HEK293 (cell line): ENCODE measurements around the gene MTX2.

Source experiments
- CTCF ChIA-PET: fragments of 350-600 bp; formaldehyde crosslinking; extraction: SDS; loops from one replicate; lab custom pipeline; 2021; ENCODE audit warnings: antibody characterized with exemption; lab: Yijun Ruan, JAX
- POLR2A ChIA-PET: fragments of 300-600 bp; formaldehyde crosslinking; extraction: SDS; loops from one replicate; lab custom pipeline; 2020; ENCODE audit warnings: antibody characterized with exemption, inconsistent platforms; lab: Yijun Ruan, JAX
- H3K27ac ChIP-seq: fragments of 200-500 bp; sonication (Bioruptor generic); 2 replicates; pipeline ENCODE4 v1.5.1; 2014; ENCODE audit warnings: low read depth, low read length, control low read depth, inconsistent platforms; ENCODE audit errors: extremely low read depth
- H3K36me3 ChIP-seq, 2 experiments: fragments of 200-500 bp in 1 of 2; sonication (Bioruptor generic) in 1 of 2; 1 replicate in 1 of 2; 2 replicates in 1 of 2; pipeline ENCODE4 v1.5.1; 2014 to 2017; ENCODE audit warnings: inconsistent platforms in 2 of 2, low read length in 2 of 2; ENCODE audit not compliant: control insufficient read depth in 2 of 2, insufficient read depth in 1 of 2
- H3K4me1 ChIP-seq: fragments of 200-500 bp; sonication (Bioruptor generic); 2 replicates; pipeline ENCODE4 v1.5.1; 2014; ENCODE audit warnings: mild to moderate bottlenecking, low read length, inconsistent platforms; ENCODE audit not compliant: control insufficient read depth, insufficient read depth
- H3K4me3 ChIP-seq: 2 replicates; pipeline ENCODE4 v1.5.1; 2011; ENCODE audit warnings: low read depth, mild to moderate bottlenecking, control low read depth, low read length, moderate library complexity
- H3K9me3 ChIP-seq: fragments of 200-500 bp; sonication (Bioruptor generic); 2 replicates; pipeline ENCODE4 v1.5.1; 2014; ENCODE audit warnings: low read depth, low read length, inconsistent platforms; ENCODE audit not compliant: control insufficient read depth, insufficient read depth
- AEBP2 ChIP-seq: fragments of 450-650 bp; formaldehyde crosslinking; IDR thresholded peaks from 2 replicates; pipeline ENCODE4 v1.5.1; 2016; ENCODE audit warnings: missing biosample characterization, missing genetic modification characterization, borderline replicate concordance
- ELK4 ChIP-seq: IDR thresholded peaks from 2 replicates; pipeline ENCODE4 v1.6.1; 2011; ENCODE audit warnings: mild to moderate bottlenecking, low read depth, low read length, borderline replicate concordance
- GFI1B ChIP-seq: fragments of 450-650 bp; formaldehyde crosslinking; IDR thresholded peaks from 2 replicates; pipeline ENCODE4 v1.5.1; 2016; ENCODE audit warnings: missing biosample characterization, missing genetic modification characterization
- KLF10 ChIP-seq: fragments of 450-650 bp; IDR thresholded peaks from 2 replicates; pipeline ENCODE4 v1.5.1; 2018; ENCODE audit warnings: missing biosample characterization, mild to moderate bottlenecking, missing genetic modification characterization
- KLF7 ChIP-seq: fragments of 450-650 bp; formaldehyde crosslinking; IDR thresholded peaks from 2 replicates; pipeline ENCODE4 v1.5.1; 2016; ENCODE audit warnings: missing biosample characterization, missing genetic modification characterization, borderline replicate concordance
- MZF1 ChIP-seq: fragments of 450-650 bp; formaldehyde crosslinking; IDR thresholded peaks from 2 replicates; pipeline ENCODE4 v1.5.1; 2017; ENCODE audit warnings: missing biosample characterization, missing genetic modification characterization, borderline replicate concordance
- PATZ1 ChIP-seq: fragments of 450-650 bp; formaldehyde crosslinking; IDR thresholded peaks from 2 replicates; pipeline ENCODE4 v1.5.1; 2016; ENCODE audit warnings: missing biosample characterization, missing genetic modification characterization
- PRDM1 ChIP-seq: fragments of 450-650 bp; formaldehyde crosslinking; IDR thresholded peaks from 2 replicates; pipeline ENCODE4; 2016; ENCODE audit warnings: missing biosample characterization, missing genetic modification characterization
- REPIN1 ChIP-seq: fragments of 450-650 bp; formaldehyde crosslinking; IDR thresholded peaks from 2 replicates; pipeline ENCODE4 v1.5.1; 2017; ENCODE audit warnings: missing biosample characterization, missing genetic modification characterization, low read depth
- SCRT1 ChIP-seq: fragments of 450-650 bp; formaldehyde crosslinking; IDR thresholded peaks from 2 replicates; pipeline ENCODE4 v1.5.1; 2016; ENCODE audit warnings: missing biosample characterization, missing genetic modification characterization, borderline replicate concordance
- SP3 ChIP-seq: fragments of 450-650 bp; formaldehyde crosslinking; IDR thresholded peaks from 2 replicates; pipeline ENCODE4 v1.5.1; 2016; ENCODE audit warnings: missing biosample characterization, missing genetic modification characterization
- ZEB2 ChIP-seq: fragments of 450-650 bp; formaldehyde crosslinking; IDR thresholded peaks from 2 replicates; pipeline ENCODE4 v1.5.1; 2016; ENCODE audit warnings: missing biosample characterization, missing genetic modification characterization
- ZNF10 ChIP-seq: fragments of 450-650 bp; formaldehyde crosslinking; IDR thresholded peaks from 2 replicates; pipeline ENCODE4 v1.5.1; 2017; ENCODE audit warnings: missing biosample characterization, missing genetic modification characterization
- ZNF140 ChIP-seq: fragments of 450-650 bp; formaldehyde crosslinking; IDR thresholded peaks from 2 replicates; pipeline ENCODE4 v1.5.1; 2016; ENCODE audit warnings: missing biosample characterization, missing genetic modification characterization
- ZNF18 ChIP-seq: fragments of 450-650 bp; formaldehyde crosslinking; IDR thresholded peaks from 2 replicates; pipeline ENCODE4 v1.5.1; 2016; ENCODE audit warnings: missing biosample characterization, missing genetic modification characterization
- ZNF202 ChIP-seq: fragments of 450-650 bp; formaldehyde crosslinking; IDR thresholded peaks from 2 replicates; pipeline ENCODE4 v1.5.1; 2016; ENCODE audit warnings: missing biosample characterization, missing genetic modification characterization, borderline replicate concordance
- ZNF211 ChIP-seq: fragments of 450-650 bp; formaldehyde crosslinking; IDR thresholded peaks from 2 replicates; pipeline ENCODE4 v1.5.1; 2016; ENCODE audit warnings: low read depth, missing biosample characterization, missing genetic modification characterization
- ZNF274 ChIP-seq, 2 experiments: fragments of 200-500 bp in 1 of 2; fragments of 450-650 bp in 1 of 2; sonication (Bioruptor generic) in 1 of 2; formaldehyde crosslinking in 1 of 2; IDR thresholded peaks; 2 replicates each; pipeline versions ENCODE4 v1.5.1 to v1.6.1; 2014 to 2016; ENCODE audit warnings: borderline replicate concordance in 1 of 2, inconsistent platforms in 1 of 2, low read length in 1 of 2, missing biosample characterization in 1 of 2, missing genetic modification characterization in 1 of 2
- ZNF292 ChIP-seq: fragments of 450-650 bp; formaldehyde crosslinking; IDR thresholded peaks from 2 replicates; pipeline ENCODE4 v1.5.1; 2016; ENCODE audit warnings: low read depth, missing biosample characterization, missing genetic modification characterization, borderline replicate concordance
- ZNF341 ChIP-seq: fragments of 450-650 bp; formaldehyde crosslinking; IDR thresholded peaks from 2 replicates; pipeline ENCODE4; 2016; ENCODE audit warnings: low read depth, missing biosample characterization, missing genetic modification characterization
- ZNF510 ChIP-seq: fragments of 450-650 bp; formaldehyde crosslinking; IDR thresholded peaks from 2 replicates; pipeline ENCODE4 v1.5.1; 2018; ENCODE audit warnings: mild to moderate bottlenecking, missing genetic modification characterization, missing biosample characterization; ENCODE audit not compliant: insufficient replicate concordance
- ZNF514 ChIP-seq: fragments of 450-650 bp; formaldehyde crosslinking; IDR thresholded peaks from 2 replicates; pipeline ENCODE4 v1.5.1; 2016; ENCODE audit warnings: missing biosample characterization, missing genetic modification characterization
- ZNF571 ChIP-seq: fragments of 450-650 bp; formaldehyde crosslinking; IDR thresholded peaks from 2 replicates; pipeline ENCODE4 v1.5.0; 2017; ENCODE audit warnings: missing biosample characterization, missing genetic modification characterization
- ZNF624 ChIP-seq: fragments of 450-650 bp; formaldehyde crosslinking; IDR thresholded peaks from 2 replicates; pipeline ENCODE4 v1.5.1; 2017; ENCODE audit warnings: missing biosample characterization, missing genetic modification characterization
- ZNF677 ChIP-seq: fragments of 450-650 bp; IDR thresholded peaks from 2 replicates; pipeline ENCODE4 v1.5.0; 2018; ENCODE audit warnings: missing biosample characterization, mild to moderate bottlenecking, missing genetic modification characterization, moderate library complexity
- ZNF785 ChIP-seq: fragments of 450-650 bp; formaldehyde crosslinking; IDR thresholded peaks from 2 replicates; pipeline ENCODE4 v1.5.1; 2016; ENCODE audit warnings: missing biosample characterization, missing genetic modification characterization
- ZSCAN5A ChIP-seq: fragments of 450-650 bp; formaldehyde crosslinking; IDR thresholded peaks from 2 replicates; pipeline ENCODE4 v1.5.1; 2016; ENCODE audit warnings: missing biosample characterization, missing genetic modification characterization

The MTX2 gene

GRCh38 chr2:176291809-176292283, 22.6 kb downstream of the MTX2 start (continued):
- no peak for TF ChIP-seq ZSCAN5A
- TF ChIP-seq ELK4 = no peak
- TF ChIP-seq ZNF18 (tag by site-specific recombination) = peak; percentile 28; the same call in 1 of the 2 replicates
- TF ChIP-seq ZNF140 = no peak
- TF ChIP-seq, all 188 proteins: peak for 4

- TF ChIP-seq ZNF624 (tag by site-specific recombination) = no peak
- no peak for TF ChIP-seq ZNF10 (tag by site-specific recombination)
- TF ChIP-seq SP3 (tag by site-specific recombination) = no peak
- TF ChIP-seq ZNF677 (tag by site-specific recombination) = no peak
- no peak for TF ChIP-seq ZNF514 (tag by site-specific recombination)
- no peak for TF ChIP-seq KLF7 (tag by site-specific recombination)
- TF ChIP-seq SCRT1 (tag by site-specific recombination) = no peak
- no peak for TF ChIP-seq ZNF292 (tag by site-specific recombination)
- TF ChIP-seq AEBP2 (tag by site-specific recombination) = no peak
- no peak for TF ChIP-seq ZNF510 (tag by site-specific recombination)
- no peak for TF ChIP-seq ZNF202 (tag by site-specific recombination)
- no peak for TF ChIP-seq ZNF785
- TF ChIP-seq GFI1B (tag by site-specific recombination) = no peak
- no peak for TF ChIP-seq PRDM1 (tag by site-specific recombination)
- POLR2A ChIA-PET = no interaction called here
- CTCF ChIA-PET = interaction anchor here (1.8 kb wide), 1 partner anchor 153 kb away, joined by 10 read pairs; no protein-coding TSS in a partner anchor
- Histone ChIP-seq H3K9me3 (no peaks in the 10 kb centered on the region), H3K27ac (no peak overlapping the region), H3K4me3 (no peak overlapping the region), H3K36me3 (no peaks in the 10 kb centered on the region), H3K4me1 (peaks cover 22% of the 10 kb centered on the region)
Measured at GRCh38 chr2:176292608-176293007, 23.4 kb downstream of the MTX2 start.

GRCh38 chr2:176293334-176293733, 24.1 kb downstream of the MTX2 start:
- CTCF ChIA-PET = interaction anchor here (0.6 to 1.8 kb wide), 2 partner anchors 124 to 153 kb away, joined by 3 to 10 read pairs; no protein-coding TSS in a partner anchor
- no peak for TF ChIP-seq ZNF274 (IDR thresholded peaks at IDR 0.05; ENCODE audit: low read length)
- no peak for TF ChIP-seq ZNF274 (tag by site-specific recombination; IDR thresholded peaks at IDR 0.05; ENCODE audit: borderline replicate concordance)
- TF ChIP-seq KLF10 = no peak
- peak; percentile 64; the same call in 1 of the 2 replicates for TF ChIP-seq MZF1
- TF ChIP-seq ZNF341 = peak; percentile 53
- no peak for TF ChIP-seq ZEB2 (tag by site-specific recombination)
- no peak for TF ChIP-seq SCRT1 (tag by site-specific recombination)
- no peak for TF ChIP-seq ZNF211 (tag by site-specific recombination)
- no peak for TF ChIP-seq REPIN1 (tag by site-specific recombination)
- no peak for TF ChIP-seq ZNF571 (tag by site-specific recombination)
- TF ChIP-seq PATZ1 = no peak

More at GRCh38 chr2:176293334-176293733, 24.1 kb downstream of the MTX2 start:
- Histone ChIP-seq H3K36me3 (no peaks in the 10 kb centered on the region), H3K4me3 (no peak overlapping the region), H3K27ac (no peak overlapping the region), H3K9me3 (no peaks in the 10 kb centered on the region), H3K4me1 (peaks cover 22% of the 10 kb centered on the region)
- POLR2A ChIA-PET = no interaction called here
